Endothelial cell of umbilical vein (primary cell): ENCODE results near the gene NSUN7. TPM values are rescaled to one million over a fixed set of nuclear protein-coding genes. Genes with fewer than 3 reads are reported as not detected.

Source experiments
- BruUV-seq: library from RNA; stranded (reverse); fragments of 400-500 nt; replicated peaks from 2 replicates; lab custom pipeline; 2021; lab: Mats Ljungman, UMichigan
- CTCF ChIA-PET: fragments of 300-600, 350-600 bp; sonication (Branson Sonifier 250); formaldehyde crosslinking; loops from one replicate; lab custom pipeline; 2021; ENCODE audit warnings: antibody characterized with exemption, inconsistent platforms; lab: Charles Lee
- POLR2A ChIA-PET: fragments of 300-600, 350-600 bp; sonication (Branson Sonifier 250); formaldehyde crosslinking; loops from one replicate; lab custom pipeline; 2021; ENCODE audit warnings: antibody characterized with exemption, inconsistent platforms; lab: Charles Lee
- DNase-seq: peaks from one replicate; pipeline ENCODE4 v3.0.0-alpha.2; 2011; ENCODE audit warnings: low read depth, low spot score
- FAIRE-seq: peaks from 2 replicates; lab custom pipeline; 2011; peaks lifted over from hg19 to GRCh38; lab: Jason Lieb, UNC
- H2AFZ ChIP-seq: 2 replicates; pipeline ENCODE4 v1.6.0; 2012; ENCODE audit warnings: low read depth, low read length, control low read depth, inconsistent platforms
- H3K27ac ChIP-seq: 2 replicates; pipeline ENCODE4 v1.5.1; 2011; ENCODE audit warnings: low read depth, mild to moderate bottlenecking, control low read depth, low read length, moderate library complexity; ENCODE audit not compliant: insufficient read depth
- H3K27me3 ChIP-seq, 2 experiments: 2 replicates each; pipeline versions ENCODE4 v1.6.0 to v1.6.1; 2011; ENCODE audit warnings: low read length in 2 of 2, mixed read lengths in 1 of 2; ENCODE audit not compliant: control insufficient read depth in 2 of 2, insufficient read depth in 2 of 2
- H3K36me3 ChIP-seq, 2 experiments: 2 replicates in 1 of 2; 3 replicates in 1 of 2; pipeline ENCODE4 v1.5.1; 2011; ENCODE audit warnings: low read length in 2 of 2, mild to moderate bottlenecking in 1 of 2, moderate library complexity in 1 of 2; ENCODE audit not compliant: control insufficient read depth in 2 of 2, insufficient read depth in 2 of 2; ENCODE audit errors: extremely low read depth in 1 of 2
- H3K4me1 ChIP-seq: 3 replicates; pipeline ENCODE4 v1.5.1; 2011; ENCODE audit warnings: mild to moderate bottlenecking, low read length; ENCODE audit not compliant: control insufficient read depth, insufficient read depth; ENCODE audit errors: extremely low read depth
- H3K4me2 ChIP-seq: 2 replicates; pipeline ENCODE4 v1.6.1; 2011; ENCODE audit warnings: low read length, control low read depth, mixed read lengths; ENCODE audit not compliant: insufficient read depth
- H3K4me3 ChIP-seq, 3 experiments: fragments of 200-600 bp in 1 of 3; sonication (generic), shearing (Covaris generic) in 1 of 3; replicated peaks in 1 of 3; 2 replicates each; pipeline ENCODE4 v1.5.1; 2011 to 2016; ENCODE audit warnings: control low read depth in 3 of 3, low read length in 3 of 3, mild to moderate bottlenecking in 2 of 3, inconsistent platforms in 1 of 3, low read depth in 1 of 3, moderate library complexity in 1 of 3; ENCODE audit not compliant: insufficient read depth in 1 of 3
- H3K79me2 ChIP-seq: 2 replicates; pipeline ENCODE4 v1.6.0; 2012; ENCODE audit warnings: low read length, inconsistent platforms; ENCODE audit not compliant: control insufficient read depth, insufficient read depth
- H3K9ac ChIP-seq: replicated peaks from 2 replicates; pipeline ENCODE3; 2011; ENCODE audit warnings: low read length, control low read depth; ENCODE audit not compliant: insufficient read depth; ENCODE audit errors: extremely low read depth
- H3K9me1 ChIP-seq: replicated peaks from 3 replicates; pipeline ENCODE4 v1.6.0; 2011; ENCODE audit warnings: mild to moderate bottlenecking, low read length; ENCODE audit not compliant: control insufficient read depth, insufficient read depth; ENCODE audit errors: extremely low read depth
- H3K9me3 ChIP-seq: replicated peaks from 2 replicates; pipeline ENCODE4 v1.5.1; 2012; ENCODE audit warnings: low read length, inconsistent platforms; ENCODE audit not compliant: control insufficient read depth, insufficient read depth
- H4K20me1 ChIP-seq: replicated peaks from 2 replicates; pipeline ENCODE3; 2011; ENCODE audit warnings: mild to moderate bottlenecking, low read length; ENCODE audit not compliant: control insufficient read depth, insufficient read depth; ENCODE audit errors: extremely low read depth
- CTCF ChIP-seq, 2 donors: IDR thresholded peaks; 1 replicate in 1 of 2; 2 replicates in 1 of 2; pipeline ENCODE4 v1.5.1; 2011; ENCODE audit warnings: low read length in 2 of 2, mild to moderate bottlenecking in 2 of 2, moderate library complexity in 2 of 2, control low read depth in 1 of 2, inconsistent platforms in 1 of 2, low read depth in 1 of 2; ENCODE audit not compliant: insufficient read depth in 1 of 2; ENCODE audit errors: extremely low read depth in 1 of 2
- EZH2 ChIP-seq: IDR thresholded peaks from 2 replicates; pipeline ENCODE4 v1.6.1; 2012; ENCODE audit warnings: borderline replicate concordance, low read depth, mild to moderate bottlenecking, moderate library complexity, low read length, inconsistent platforms; ENCODE audit not compliant: severe bottlenecking
- FOS ChIP-seq: IDR thresholded peaks from 2 replicates; pipeline ENCODE4 v1.6.1; 2011; ENCODE audit warnings: mild to moderate bottlenecking, low read length, moderate library complexity, borderline replicate concordance; ENCODE audit not compliant: insufficient read depth
- GATA2 ChIP-seq: IDR thresholded peaks from 2 replicates; pipeline ENCODE4 v1.7.0; 2011; ENCODE audit warnings: low read depth, mild to moderate bottlenecking, moderate library complexity, mixed read lengths, low read length; ENCODE audit not compliant: insufficient read length, insufficient read depth
- JUN ChIP-seq: IDR thresholded peaks from 2 replicates; pipeline ENCODE4 v1.6.1; 2011; ENCODE audit warnings: borderline replicate concordance, low read depth; ENCODE audit not compliant: insufficient read length, insufficient read depth
- MAX ChIP-seq: IDR thresholded peaks from 2 replicates; pipeline ENCODE4 v1.6.1; 2011; ENCODE audit not compliant: insufficient read depth, insufficient read length
- MYC ChIP-seq: IDR thresholded peaks from one replicate; pipeline ENCODE4 v1.6.1; 2011; ENCODE audit warnings: mild to moderate bottlenecking, low read depth, low read length
- POLR2A ChIP-seq: IDR thresholded peaks from 2 replicates; pipeline ENCODE4 v1.6.1; 2012; ENCODE audit warnings: low read depth, mild to moderate bottlenecking, control low read depth, low read length
- POLR2AphosphoS5 ChIP-seq: IDR thresholded peaks from 2 replicates; pipeline ENCODE4 v1.6.1; 2012; ENCODE audit warnings: low read depth, mild to moderate bottlenecking, control low read depth, low read length, moderate library complexity; ENCODE audit not compliant: insufficient read depth
- dilution Hi-C: fragments of 300-500 bp; cut with MboI; formaldehyde crosslinking; loops from one replicate; pipeline ENCODE4 v1.15.0; 2019; ENCODE audit warnings: low sequenced_read_pairs; ENCODE audit not compliant: extremely low pct_ligation_motif_present
- intact Hi-C: fragments of 100-400 bp; cut with micrococcal nuclease; formaldehyde crosslinking; loops from one replicate; pipeline ENCODE4 v1.10.0; 2022
- polyA plus RNA-seq, 4 experiments: library from polyadenylated mRNA; depleted of rRNA in 3 of 4; stranded (reverse) in 3 of 4; unstranded in 1 of 4; fragments of >200 nt; gene quantifications; 2 replicates each; pipeline versions ENCODE4 v1.2.1 to v1.2.3, GENCODE V29; 2011 to 2012; ENCODE audit warnings: missing spikeins in 1 of 4
- total RNA-seq: library from RNA; stranded (reverse); gene quantifications from 2 replicates; pipeline ENCODE4 v1.2.3, GENCODE V29; 2021

Gene NSUN7
- total and polyA plus RNA-seq, 2 donors (not counting 3 experiments of a cell fraction or from before 2014, with no cell fraction given), result 0.03 to 0.20 TPM

- no peaks in the 10 kb centered on the region for H3K79me2 ChIP-seq
- H3K4me3 ChIP-seq, result no peak overlapping the region
- no peaks in the 10 kb centered on the region for H3K36me3 ChIP-seq
- POLR2A ChIA-PET, result interaction anchor here (0.6 kb wide), 1 partner anchor 183 kb away, joined by 3 read pairs; no protein-coding TSS in a partner anchor
- no peaks in the 10 kb centered on the region for H4K20me1 ChIP-seq
- H3K9me1 ChIP-seq, result no peaks in the 10 kb centered on the region
- no TSS peak for BruUV-seq
- CTCF ChIA-PET, result interaction anchor here (2.4 kb wide), 1 partner anchor 160 kb away, joined by 18 read pairs; no protein-coding TSS in a partner anchor
- dilution Hi-C loops (no loop called here), intact Hi-C loops (loop anchor here (1.0 kb wide), 1 partner anchor 159 kb away; no protein-coding TSS in a partner anchor)
- H2AFZ ChIP-seq, result no peak overlapping the region
- peaks cover 0 to 4% of the 10 kb centered on the region in 2 experiments for H3K27me3 ChIP-seq
- no peak overlapping the region for H3K4me2 ChIP-seq
- H3K4me1 ChIP-seq, result no peaks in the 10 kb centered on the region
- no peak overlapping the region for H3K27ac ChIP-seq
- H3K9ac ChIP-seq, result no peak overlapping the region
- TF ChIP-seq POLR2AphosphoS5 (no peak), POLR2A (no peak), CTCF (IDR thresholded peaks at IDR 0.05; ENCODE audit: extremely low read depth in 1 of 2, insufficient read depth in 1 of 2, low read depth in 1 of 2, low read length in 2 of 2) (no peak)
- H3K9me3 ChIP-seq, result no peaks in the 10 kb centered on the region
- FAIRE-seq, result no peak
- DNase-seq, result no peak
Observed at GRCh38 chr4:40737879-40738278, 11.9 kb upstream of the NSUN7 start.

- H3K9me1 ChIP-seq, result no peaks in the 10 kb centered on the region
- ChIA-PET CTCF (interaction anchor here (1.1 kb wide), 1 partner anchor 158 kb away, joined by 5 read pairs; no protein-coding TSS in a partner anchor), POLR2A (no interaction called here)
- no peak overlapping the region for H3K27ac ChIP-seq
- H3K79me2 ChIP-seq, result no peaks in the 10 kb centered on the region
- H2AFZ ChIP-seq, result no peak overlapping the region
- no peak overlapping the region for H3K4me3 ChIP-seq
- no peak overlapping the region for H3K9ac ChIP-seq
- H3K4me1 ChIP-seq, result no peaks in the 10 kb centered on the region
- FAIRE-seq (no peak), DNase-seq (no peak)
- dilution Hi-C loops (no loop called here), intact Hi-C loops (no loop called here)
- H3K36me3 ChIP-seq, result no peaks in the 10 kb centered on the region
- BruUV-seq, result no TSS peak
- H4K20me1 ChIP-seq, result no peaks in the 10 kb centered on the region
- TF ChIP-seq EZH2 (no peak), MAX (no peak), CTCF (IDR thresholded peaks at IDR 0.05; ENCODE audit: extremely low read depth in 1 of 2, insufficient read depth in 1 of 2, low read depth in 1 of 2, low read length in 2 of 2) (no peak), FOS (no peak), MYC (no peak), POLR2A (no peak), JUN (no peak), GATA2 (no peak), POLR2AphosphoS5 (no peak)
- no peak overlapping the region for H3K4me2 ChIP-seq
- H3K9me3 ChIP-seq, result no peaks in the 10 kb centered on the region
- peaks cover 0 to 4% of the 10 kb centered on the region in 2 experiments for H3K27me3 ChIP-seq
Observed at GRCh38 chr4:40739347-40739746, 10.4 kb upstream of the NSUN7 start.
